ENCODE measurements around the gene MGRN1.
A peak's percentile ranks its signal among the peaks of the same experiment; 100 is the strongest.

The MGRN1 gene

GRCh38 chr16:4613636-4614570 is 10.7 kb upstream of the MGRN1 start:
- Histone ChIP-seq H3K9me3 (ENCODE audit: control extremely low read depth in 1 of 5, control insufficient read depth in 4 of 5, insufficient read depth in 2 of 5, low read depth in 1 of 5, low read length in 4 of 5) (no peaks in the 10 kb centered on the region), H3K4me1 (ENCODE audit: control extremely low read depth in 1 of 4, control insufficient read depth in 4 of 4, insufficient read depth in 4 of 4, low read length in 3 of 4) (peaks cover 2 to 57% (median 47%) of the 10 kb centered on the region in 4 experiments), H3K4me3 (ENCODE audit: control insufficient read depth in 1 of 7, extremely low read depth in 1 of 7, insufficient read depth in 4 of 7, low read depth in 2 of 7, low read length in 6 of 7) (peak overlapping the region; percentile 69 to 90 (median 83)), H3K27me3 (replicated peaks in 2 of 5; ENCODE audit: control insufficient read depth in 4 of 5, insufficient read depth in 5 of 5, low read length in 4 of 5) (no peaks in the 10 kb centered on the region), H3K36me3 (ENCODE audit: control insufficient read depth in 4 of 4, insufficient read depth in 4 of 4, low read length in 3 of 4) (peaks cover 0 to 17% (median 7%) of the 10 kb centered on the region in 4 experiments), H3K27ac (ENCODE audit: insufficient read depth in 1 of 2, low read depth in 1 of 2, low read length in 2 of 2, poor library complexity in 1 of 2, severe bottlenecking in 2 of 2) (peak overlapping the region; percentile 25 to 58)
- 2% methylated on average over 72 of the region's 92 CpGs for WGBS (ENCODE audit: insufficient coverage)
- ChIA-PET CTCF (interaction anchor here (0.8 to 6.0 kb wide), 3 partner anchors 10 to 107 kb away, joined by 5 to 32 read pairs (median 21); partner anchors contain the start of gene MGRN1), POLR2A (interaction anchor here (2.7 kb wide), 1 partner anchor 11 kb away, joined by 11 read pairs; the partner anchor contains the start of gene MGRN1)
- DNase-seq: peak in 2 of 3 donors; percentile 44 to 54

GRCh38 chr16:4614571-4615383 is 9.8 kb upstream of the MGRN1 start, which contains the start of gene UBALD1:
Gene UBALD1 (minus strand): TSS chr16:4614888. CDS start chr16:4614797, 91 bp downstream.
- peak; percentile 79 to 84 (median 82) for DNase-seq
- Histone ChIP-seq H3K9me3 (ENCODE audit: control extremely low read depth in 1 of 5, control insufficient read depth in 4 of 5, insufficient read depth in 2 of 5, low read depth in 1 of 5, low read length in 4 of 5) (no peaks in the 10 kb centered on the region), H3K4me1 (ENCODE audit: control extremely low read depth in 1 of 4, control insufficient read depth in 4 of 4, insufficient read depth in 4 of 4, low read length in 3 of 4) (peaks cover 2 to 57% (median 47%) of the 10 kb centered on the region in 4 experiments), H3K36me3 (ENCODE audit: control insufficient read depth in 4 of 4, insufficient read depth in 4 of 4, low read length in 3 of 4) (peaks cover 0 to 9% (median 3%) of the 10 kb centered on the region in 4 experiments), H3K4me3 (ENCODE audit: control insufficient read depth in 1 of 7, extremely low read depth in 1 of 7, insufficient read depth in 4 of 7, low read depth in 2 of 7, low read length in 6 of 7) (peak within 1 kb of the TSS; percentile 69 to 90 (median 83)), H3K27ac (ENCODE audit: insufficient read depth in 1 of 2, low read depth in 1 of 2, low read length in 2 of 2, poor library complexity in 1 of 2, severe bottlenecking in 2 of 2) (peak within 1 kb of the TSS; percentile 25 to 81), H3K27me3 (replicated peaks in 2 of 5; ENCODE audit: control insufficient read depth in 4 of 5, insufficient read depth in 5 of 5, low read length in 4 of 5) (no peaks in the 10 kb centered on the region)
- WGBS (ENCODE audit: insufficient coverage): 11% methylated on average over 100 of the region's 100 CpGs
- ChIA-PET POLR2A (interaction anchor here (0.6 to 2.7 kb wide), 2 partner anchors 10 to 41 kb away, joined by 3 to 11 read pairs; partner anchors contain the start of gene MGRN1), CTCF (interaction anchor here (4.4 to 6.0 kb wide), 2 partner anchors 11 to 108 kb away, joined by 21 to 32 read pairs; partner anchors contain the start of gene MGRN1)

- ChIA-PET CTCF (interaction anchor here (1.0 to 6.0 kb wide), 6 partner anchors 10 to 109 kb away, joined by 3 to 32 read pairs (median 8); partner anchors contain the start of gene MGRN1), POLR2A (interaction anchor here (0.6 to 2.7 kb wide), 2 partner anchors 9 to 40 kb away, joined by 3 to 11 read pairs; partner anchors contain the start of gene MGRN1)
- Histone ChIP-seq H3K36me3 (ENCODE audit: control insufficient read depth in 4 of 4, insufficient read depth in 4 of 4, low read length in 3 of 4) (peaks cover 0 to 3% (median under 1%) of the 10 kb centered on the region in 4 experiments), H3K27ac (ENCODE audit: insufficient read depth in 1 of 2, low read depth in 1 of 2, low read length in 2 of 2, poor library complexity in 1 of 2, severe bottlenecking in 2 of 2) (peak overlapping the region in 1 of 2 experiments; percentile 81), H3K4me3 (ENCODE audit: control insufficient read depth in 1 of 7, extremely low read depth in 1 of 7, insufficient read depth in 4 of 7, low read depth in 2 of 7, low read length in 6 of 7) (peak overlapping the region; percentile 19 to 90 (median 83)), H3K9me3 (ENCODE audit: control extremely low read depth in 1 of 5, control insufficient read depth in 4 of 5, insufficient read depth in 2 of 5, low read depth in 1 of 5, low read length in 4 of 5) (no peaks in the 10 kb centered on the region), H3K4me1 (ENCODE audit: control extremely low read depth in 1 of 4, control insufficient read depth in 4 of 4, insufficient read depth in 4 of 4, low read length in 3 of 4) (peaks cover 2 to 57% (median 47%) of the 10 kb centered on the region in 4 experiments), H3K27me3 (replicated peaks in 2 of 5; ENCODE audit: control insufficient read depth in 4 of 5, insufficient read depth in 5 of 5, low read length in 4 of 5) (no peaks in the 10 kb centered on the region)
- DNase-seq: peak in 1 of 3 donors; percentile 23
- 89% methylated on average over 39 of the region's 39 CpGs for WGBS (ENCODE audit: insufficient coverage)
Observed at GRCh38 chr16:4615384-4616046, 9.1 kb upstream of the MGRN1 start.

- no peaks in the 10 kb centered on the region for H3K27me3 ChIP-seq (replicated peaks in 2 of 5; ENCODE audit: control insufficient read depth in 4 of 5, insufficient read depth in 5 of 5, low read length in 4 of 5)
- H3K9me3 ChIP-seq (ENCODE audit: control extremely low read depth in 1 of 5, control insufficient read depth in 4 of 5, insufficient read depth in 2 of 5, low read depth in 1 of 5, low read length in 4 of 5): no peaks in the 10 kb centered on the region
- no peaks in the 10 kb centered on the region for H3K36me3 ChIP-seq (ENCODE audit: control insufficient read depth in 4 of 4, insufficient read depth in 4 of 4, low read length in 3 of 4)
- H3K27ac ChIP-seq (ENCODE audit: insufficient read depth in 1 of 2, low read depth in 1 of 2, low read length in 2 of 2, poor library complexity in 1 of 2, severe bottlenecking in 2 of 2): peak overlapping the region; percentile 62 to 94
- peak overlapping the region; percentile 26 to 90 (median 55) for H3K4me3 ChIP-seq (ENCODE audit: control insufficient read depth in 1 of 7, extremely low read depth in 1 of 7, insufficient read depth in 4 of 7, low read depth in 2 of 7, low read length in 6 of 7)
- H3K4me1 ChIP-seq (ENCODE audit: control extremely low read depth in 1 of 4, control insufficient read depth in 4 of 4, insufficient read depth in 4 of 4, low read length in 3 of 4): peaks cover 2 to 55% (median 47%) of the 10 kb centered on the region in 4 experiments
- CTCF ChIA-PET: interaction anchor here (1.0 to 6.0 kb wide), 10 partner anchors 9 to 109 kb away, joined by 3 to 32 read pairs (median 4); partner anchors contain the start of gene MGRN1
- WGBS (ENCODE audit: insufficient coverage): 1% methylated on average over 57 of the region's 57 CpGs
- DNase-seq: peak; percentile 100
- POLR2A ChIA-PET: interaction anchor here (2.7 kb wide), 1 partner anchor 9 kb away, joined by 11 read pairs; the partner anchor contains the start of gene MGRN1
Observed at GRCh38 chr16:4616047-4616811, 8.4 kb upstream of the MGRN1 start.

GRCh38 chr16:4617880-4618279 is 6.7 kb upstream of the MGRN1 start:
- H3K27ac ChIP-seq (ENCODE audit: insufficient read depth in 1 of 2, low read depth in 1 of 2, low read length in 2 of 2, poor library complexity in 1 of 2, severe bottlenecking in 2 of 2): no peak overlapping the region
- H3K9me3 ChIP-seq (ENCODE audit: control extremely low read depth in 1 of 5, control insufficient read depth in 4 of 5, insufficient read depth in 2 of 5, low read depth in 1 of 5, low read length in 4 of 5): no peaks in the 10 kb centered on the region
- WGBS (ENCODE audit: insufficient coverage): 98% methylated on average over 7 of the region's 8 CpGs
- no peaks in the 10 kb centered on the region for H3K36me3 ChIP-seq (ENCODE audit: control insufficient read depth in 4 of 4, insufficient read depth in 4 of 4, low read length in 3 of 4)
- H3K27me3 ChIP-seq (replicated peaks in 2 of 5; ENCODE audit: control insufficient read depth in 4 of 5, insufficient read depth in 5 of 5, low read length in 4 of 5): no peaks in the 10 kb centered on the region
- POLR2A ChIA-PET: interaction anchor here (0.5 kb wide), 1 partner anchor 37 kb away, joined by 4 read pairs; no protein-coding TSS in a partner anchor
- H3K4me1 ChIP-seq (ENCODE audit: control extremely low read depth in 1 of 4, control insufficient read depth in 4 of 4, insufficient read depth in 4 of 4, low read length in 3 of 4): peaks cover 2 to 45% (median 40%) of the 10 kb centered on the region in 4 experiments
- no peak overlapping the region for H3K4me3 ChIP-seq (ENCODE audit: control insufficient read depth in 1 of 7, extremely low read depth in 1 of 7, insufficient read depth in 4 of 7, low read depth in 2 of 7, low read length in 6 of 7)
- DNase-seq: no peak
- CTCF ChIA-PET: interaction anchor here (1.0 to 6.0 kb wide), 8 partner anchors 7 to 131 kb away, joined by 3 to 32 read pairs (median 6); partner anchors contain the start of gene MGRN1

Measured in common myeloid progenitor, CD34-positive (primary cell).